IPS-11a (cell line): ENCODE measurements around the gene KBTBD6.
A peak's percentile ranks its signal among the peaks of the same experiment; 100 is the strongest.
"Not testable (repeated sequence)": the region's sequence is repeated elsewhere in the genome, so short reads cannot be mapped to it uniquely, and the experiment has no call there.

Experiments used
- H3K4me3 ChIP-seq: one replicate; pipeline ENCODE4 v1.5.1; 2013; ENCODE audit warnings: low read depth, low read length, control low read depth

KBTBD6 gene, protein sequence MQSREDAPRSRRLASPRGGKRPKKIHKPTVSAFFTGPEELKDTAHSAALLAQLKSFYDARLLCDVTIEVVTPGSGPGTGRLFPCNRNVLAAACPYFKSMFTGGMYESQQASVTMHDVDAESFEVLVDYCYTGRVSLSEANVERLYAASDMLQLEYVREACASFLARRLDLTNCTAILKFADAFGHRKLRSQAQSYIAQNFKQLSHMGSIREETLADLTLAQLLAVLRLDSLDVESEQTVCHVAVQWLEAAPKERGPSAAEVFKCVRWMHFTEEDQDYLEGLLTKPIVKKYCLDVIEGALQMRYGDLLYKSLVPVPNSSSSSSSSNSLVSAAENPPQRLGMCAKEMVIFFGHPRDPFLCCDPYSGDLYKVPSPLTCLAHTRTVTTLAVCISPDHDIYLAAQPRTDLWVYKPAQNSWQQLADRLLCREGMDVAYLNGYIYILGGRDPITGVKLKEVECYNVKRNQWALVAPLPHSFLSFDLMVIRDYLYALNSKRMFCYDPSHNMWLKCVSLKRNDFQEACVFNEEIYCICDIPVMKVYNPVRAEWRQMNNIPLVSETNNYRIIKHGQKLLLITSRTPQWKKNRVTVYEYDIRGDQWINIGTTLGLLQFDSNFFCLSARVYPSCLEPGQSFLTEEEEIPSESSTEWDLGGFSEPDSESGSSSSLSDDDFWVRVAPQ

DNA sequence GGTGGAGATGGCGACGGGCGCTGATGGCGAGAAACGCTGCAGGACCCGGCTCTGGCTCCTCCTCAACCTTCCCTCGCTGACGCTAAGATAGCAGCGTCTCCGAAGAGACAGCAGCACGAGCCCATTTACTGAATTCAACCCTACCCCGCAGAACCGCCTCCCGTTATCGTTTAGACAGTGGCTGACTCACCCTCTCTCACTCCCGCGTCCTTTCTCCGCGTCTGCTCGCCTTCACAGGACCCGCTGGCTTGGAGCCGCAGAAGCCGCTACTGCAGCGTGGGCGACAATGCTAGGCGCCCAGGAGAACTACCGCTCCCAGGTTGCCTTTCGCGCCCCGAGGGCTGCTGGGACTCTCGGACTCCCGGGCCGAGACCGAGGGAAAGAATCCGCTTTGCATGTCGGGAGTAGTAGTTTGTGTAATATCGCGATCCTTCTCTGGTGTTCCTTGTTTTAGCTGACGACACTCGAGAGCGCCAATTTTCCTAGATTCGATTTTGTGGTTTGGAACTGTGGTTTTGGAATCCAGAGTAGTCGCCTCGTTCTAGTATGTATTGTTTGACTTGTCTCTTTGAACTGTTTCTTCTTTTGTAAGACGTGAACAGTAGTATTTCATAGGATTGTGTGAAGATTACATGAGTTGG lies at the start of gene KBTBD6:
Gene KBTBD6 (minus strand): TSS at position 291 of the 641 bp plus-strand sequence. CDS start 291 bp downstream, outside the sequence.
- H3K4me3 ChIP-seq: peak within 1 kb of the TSS; percentile 91

DNA sequence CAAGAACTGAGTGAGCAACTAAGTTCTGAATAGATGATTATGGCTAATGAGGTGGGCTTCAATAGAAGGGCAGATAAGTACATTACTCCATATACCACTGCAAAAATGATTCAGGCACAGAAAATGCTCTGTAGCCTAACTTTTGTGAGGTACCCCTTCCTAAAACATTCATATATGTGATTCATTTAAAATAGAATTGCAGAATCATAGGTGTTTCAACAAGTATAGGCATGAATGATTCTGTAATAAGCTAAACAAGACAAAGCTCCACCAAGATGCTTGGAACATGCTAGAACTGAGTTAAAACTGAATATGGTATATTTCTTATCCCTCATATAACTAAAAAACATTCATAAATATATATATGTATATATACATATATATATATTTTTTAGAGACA lies 49.6 kb upstream of the KBTBD6 start:
- H3K4me3 ChIP-seq: no peak overlapping the region

DNA sequence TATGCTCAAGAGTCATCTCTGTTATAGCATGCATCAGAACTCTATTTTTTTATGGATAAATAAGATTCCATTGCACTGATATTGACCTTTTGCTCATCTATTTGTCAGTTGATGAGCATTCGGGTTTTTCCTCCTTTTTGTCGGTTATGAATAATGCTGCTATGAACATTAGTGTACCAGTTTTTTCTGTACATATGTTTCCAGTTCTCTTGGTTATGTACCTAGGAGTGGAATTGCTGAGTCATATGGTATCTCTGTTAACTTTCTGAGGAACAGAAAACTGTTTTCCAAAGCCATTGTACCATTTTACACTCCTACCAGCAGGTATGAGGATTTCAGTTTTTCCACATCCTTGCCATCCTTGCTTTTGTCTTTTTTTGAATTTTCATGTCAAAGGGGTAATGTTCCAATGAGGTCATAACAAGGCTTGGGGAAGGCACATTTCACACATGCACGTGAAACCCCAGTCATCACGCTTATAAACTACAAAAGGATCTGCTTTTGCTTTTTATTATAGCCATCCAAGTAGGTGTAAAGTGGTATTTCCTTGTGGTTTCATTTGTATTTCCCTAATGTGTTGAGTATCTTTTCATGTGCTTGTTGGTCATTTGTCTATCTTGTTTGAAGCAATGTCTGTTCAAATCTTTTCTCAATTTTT lies 47.1 kb upstream of the KBTBD6 start:
- H3K4me3 ChIP-seq: no peak overlapping the region

DNA sequence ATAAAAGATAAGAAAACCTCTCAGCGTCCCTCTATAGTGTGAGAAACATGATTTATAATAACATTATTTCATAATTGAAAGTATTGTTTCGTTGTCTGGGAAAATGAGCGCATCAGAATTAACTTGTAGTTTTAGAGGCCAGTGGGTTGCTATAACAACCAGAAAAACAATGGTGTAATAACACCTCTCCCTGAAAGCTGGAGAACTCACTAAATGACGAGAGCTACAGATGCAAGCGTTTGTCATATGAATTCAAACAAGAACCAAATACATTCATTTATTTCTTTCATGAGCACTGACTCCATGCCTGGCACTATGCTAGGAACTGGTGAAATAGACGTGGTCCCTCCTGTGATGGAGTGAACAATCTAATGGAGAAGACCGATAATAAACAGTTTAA lies 45.4 kb upstream of the KBTBD6 start:
- H3K4me3 ChIP-seq: no peak overlapping the region

DNA sequence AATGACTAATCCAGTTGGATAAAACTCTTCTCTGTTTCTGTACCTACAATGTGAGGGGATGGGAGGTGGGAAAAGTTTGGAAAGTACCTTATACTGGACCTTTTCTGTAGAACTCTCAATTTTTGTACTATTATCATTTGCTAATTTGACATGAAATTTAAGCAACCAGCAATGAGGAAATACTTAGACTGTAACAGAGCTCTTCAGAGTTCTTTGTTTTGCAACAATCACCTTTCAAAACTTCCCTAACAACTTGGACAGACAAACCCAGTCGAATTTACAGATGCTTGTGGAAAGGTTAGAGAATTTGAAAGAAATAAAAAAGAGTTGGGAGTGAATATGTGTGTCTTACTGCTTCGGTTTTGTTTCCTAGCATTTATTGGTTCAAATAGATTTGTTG lies 45.0 kb upstream of the KBTBD6 start:
- H3K4me3 ChIP-seq: no peak overlapping the region

DNA sequence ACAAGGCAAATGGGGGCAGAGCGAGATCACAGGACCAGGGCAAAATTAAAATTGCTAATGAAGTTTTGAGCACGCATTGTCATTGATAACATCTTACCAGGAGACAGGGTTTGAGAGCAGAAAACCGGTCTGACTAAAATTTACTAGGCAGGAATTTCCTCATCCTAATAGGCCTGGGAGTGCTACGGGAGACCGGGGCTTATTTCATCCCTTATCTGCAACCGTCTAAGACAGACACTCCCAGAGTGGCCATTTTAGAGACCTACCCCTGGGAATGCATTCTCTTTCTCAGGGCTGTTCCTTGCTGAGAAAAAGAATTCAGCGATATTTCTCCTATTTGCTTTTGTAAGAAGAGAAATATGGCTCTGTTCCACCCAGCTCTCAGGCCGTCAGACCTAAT lies 43.0 kb upstream of the KBTBD6 start:
- not testable (repeated sequence) for H3K4me3 ChIP-seq

DNA sequence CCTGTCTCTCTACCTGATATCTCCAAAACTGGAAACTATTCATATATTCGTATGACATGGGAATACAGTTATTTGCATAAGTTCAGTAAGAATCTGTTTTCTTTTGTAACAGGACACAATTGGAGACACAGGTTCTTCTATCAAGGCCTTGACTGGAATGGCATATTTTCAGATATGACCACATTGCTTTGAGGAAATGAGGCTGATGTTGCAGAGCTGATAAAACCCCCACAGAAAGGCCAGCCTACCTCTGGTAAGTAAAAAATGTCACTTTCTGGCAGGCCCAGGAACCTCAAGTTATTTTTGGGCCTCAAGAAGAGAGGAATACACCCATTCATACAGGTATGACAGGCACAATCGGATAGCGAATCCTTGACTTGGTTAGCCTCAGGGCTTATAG lies 29.5 kb upstream of the KBTBD6 start:
- H3K4me3 ChIP-seq: no peak overlapping the region

DNA sequence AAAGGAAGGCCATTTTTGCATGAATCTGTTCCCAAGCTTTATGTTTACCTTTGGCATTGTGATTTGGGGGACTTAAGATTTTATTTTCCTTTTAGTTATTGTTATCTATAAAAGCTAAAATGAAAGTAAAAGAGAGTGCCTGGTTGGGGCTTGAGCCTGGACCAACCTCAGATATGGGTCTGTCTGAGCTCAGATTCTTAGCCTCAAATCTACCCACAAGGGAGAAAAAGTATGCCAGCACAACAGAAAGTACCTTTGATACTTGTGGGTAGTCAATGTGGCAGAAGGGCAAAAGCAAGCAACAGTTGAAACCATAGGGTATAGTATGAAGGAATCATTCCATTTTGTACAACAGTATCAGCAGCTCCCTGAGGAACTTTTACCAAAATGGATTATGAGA lies 26.6 kb upstream of the KBTBD6 start:
- H3K4me3 ChIP-seq: no peak overlapping the region

DNA sequence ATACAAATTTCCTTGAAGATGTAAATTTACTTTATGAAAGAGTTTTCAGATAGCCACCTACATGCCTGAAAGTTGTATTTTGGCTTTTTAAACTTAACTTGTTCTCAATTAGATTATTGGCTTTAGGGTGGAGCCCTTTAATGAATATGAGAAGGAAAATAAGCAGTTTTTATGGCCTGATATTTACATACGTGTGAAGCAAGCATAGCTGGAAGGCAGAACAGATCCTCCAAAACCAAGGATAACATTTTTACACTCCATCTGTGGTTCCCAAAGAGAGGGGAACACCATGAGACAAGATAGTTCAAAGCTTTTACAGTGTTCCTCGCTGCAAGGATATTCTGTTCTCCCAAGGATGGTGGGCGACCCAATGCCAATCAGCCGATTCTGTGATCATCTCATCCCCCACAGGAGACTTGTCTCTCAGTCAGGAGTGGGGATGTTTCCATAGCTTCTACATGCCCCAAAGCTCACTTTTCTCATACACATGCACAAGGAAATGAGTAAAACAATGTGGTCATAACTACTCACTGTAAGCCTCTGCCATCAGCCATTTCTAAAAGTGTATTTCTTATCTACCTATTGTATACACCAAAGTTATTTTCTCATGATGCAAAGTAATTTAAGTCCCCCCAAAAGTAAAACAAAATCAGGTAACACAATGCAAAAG lies 24.6 kb upstream of the KBTBD6 start:
- no peak overlapping the region for H3K4me3 ChIP-seq

DNA sequence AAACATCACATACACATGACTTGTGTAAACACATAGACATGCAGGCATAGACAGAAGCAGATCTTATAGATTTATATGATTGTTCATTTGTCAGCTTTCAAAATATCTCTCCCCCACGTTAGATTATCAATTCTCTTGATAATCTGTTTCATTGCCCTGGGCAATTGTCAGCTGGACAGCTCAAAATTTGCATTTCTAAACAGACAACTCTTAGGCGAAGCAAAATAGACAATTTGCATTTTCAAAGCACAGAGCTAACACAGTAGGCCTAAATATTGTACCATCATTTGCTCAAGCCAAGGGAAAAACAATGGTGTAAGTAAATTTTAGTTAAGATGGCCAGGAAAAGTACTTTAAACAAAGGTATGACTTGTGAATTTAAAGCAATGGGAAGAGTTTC lies 24.0 kb upstream of the KBTBD6 start:
- H3K4me3 ChIP-seq: no peak overlapping the region

DNA sequence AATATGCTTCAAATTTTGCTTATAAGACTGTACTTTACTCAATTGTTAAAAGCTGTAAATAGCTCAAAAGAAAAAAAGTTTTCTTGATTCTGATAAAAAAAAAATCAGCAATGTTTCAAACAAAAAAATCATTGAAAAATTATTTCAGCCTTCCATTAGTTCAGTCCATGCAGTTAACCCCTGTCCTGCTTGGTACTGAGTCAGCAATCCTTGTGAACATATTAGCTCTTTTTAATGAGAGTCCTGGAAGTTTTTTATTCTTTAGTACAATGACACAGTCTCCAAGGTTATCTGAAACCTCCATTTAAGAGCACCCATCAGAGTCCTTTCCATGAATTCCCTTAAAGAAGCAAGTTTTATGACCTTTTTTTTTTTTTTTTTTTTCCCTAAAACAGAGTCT lies 21.4 kb upstream of the KBTBD6 start:
- H3K4me3 ChIP-seq: no peak overlapping the region

DNA sequence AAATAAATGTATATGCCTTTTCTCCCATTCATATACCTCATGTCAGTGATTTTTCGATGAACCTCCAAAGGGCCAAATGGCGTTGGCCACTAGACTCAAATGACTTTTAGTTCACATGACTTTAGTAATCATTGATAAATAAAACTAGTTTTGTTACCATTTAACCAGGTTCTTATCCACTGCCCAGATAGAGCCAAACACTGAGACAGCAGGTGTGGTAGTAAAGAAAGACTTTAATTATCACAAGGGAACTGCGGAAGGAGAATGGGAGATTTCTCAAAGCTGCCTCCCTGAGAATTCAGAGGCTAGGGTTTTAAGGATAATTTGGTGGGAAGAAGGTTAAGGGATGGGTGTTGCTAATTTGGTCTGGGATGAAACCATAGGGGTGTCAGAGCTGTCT lies 19.4 kb upstream of the KBTBD6 start:
- H3K4me3 ChIP-seq: no peak overlapping the region

DNA sequence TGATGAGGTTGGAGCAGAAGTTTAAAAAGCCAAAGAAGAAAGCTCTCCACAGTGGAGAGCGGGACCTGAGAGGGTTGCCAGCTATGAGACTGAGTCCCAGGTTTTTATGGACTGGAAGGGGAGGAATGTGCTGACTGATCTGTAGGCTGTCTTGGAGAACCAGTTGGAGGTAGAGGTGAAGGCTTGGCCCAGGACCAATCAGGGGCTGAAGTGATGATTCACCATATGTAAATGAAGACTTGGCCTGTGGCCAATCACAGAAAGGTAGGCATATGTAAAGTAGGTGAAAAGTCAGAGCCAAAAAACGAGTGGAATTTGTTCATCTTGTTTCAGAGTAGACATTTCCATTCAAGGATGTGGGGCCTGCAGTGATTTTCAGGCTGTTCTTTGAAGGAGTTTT lies 17.5 kb upstream of the KBTBD6 start:
- no peak overlapping the region for H3K4me3 ChIP-seq

DNA sequence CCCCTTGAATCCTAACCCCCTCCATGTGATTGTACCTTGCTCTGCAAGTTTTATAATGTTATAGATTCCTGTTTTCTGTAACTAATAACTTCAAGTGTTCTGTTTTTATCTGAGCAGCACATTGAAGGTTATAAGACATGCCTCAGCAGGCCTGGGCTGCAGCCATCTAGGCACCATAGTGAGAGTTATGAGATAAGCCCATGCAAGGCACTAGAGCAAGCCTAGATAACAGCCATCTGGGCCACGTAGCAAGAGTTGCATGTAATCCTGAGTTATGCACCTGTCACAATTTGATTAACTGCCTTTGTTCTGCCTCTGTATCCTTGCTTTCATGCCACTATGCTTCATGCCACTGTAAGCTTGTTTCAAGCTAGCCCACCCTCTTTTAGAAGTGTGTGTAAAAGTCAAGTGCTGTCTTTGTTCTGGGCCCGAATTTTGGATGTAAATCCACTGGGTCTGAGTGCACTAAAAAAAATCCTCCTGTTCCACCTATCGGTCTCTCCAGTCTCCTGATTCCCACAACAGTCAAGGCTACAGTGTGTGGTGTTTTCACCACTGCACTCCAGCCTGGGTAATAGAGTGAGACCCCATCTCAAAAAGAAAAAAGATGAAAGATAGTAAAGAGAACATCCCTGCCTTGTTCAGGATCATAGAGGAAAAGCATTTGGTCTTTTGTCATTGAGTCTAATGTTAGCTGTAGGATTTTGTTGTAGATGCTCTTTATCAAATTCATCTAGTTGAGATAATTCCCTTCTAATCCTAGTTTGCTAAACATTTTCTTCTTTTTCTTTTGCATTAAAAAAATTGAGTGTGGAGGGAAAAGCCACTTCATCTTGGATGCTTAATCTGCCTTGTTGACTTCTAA lies 16.0 kb upstream of the KBTBD6 start:
- no peak overlapping the region for H3K4me3 ChIP-seq

DNA sequence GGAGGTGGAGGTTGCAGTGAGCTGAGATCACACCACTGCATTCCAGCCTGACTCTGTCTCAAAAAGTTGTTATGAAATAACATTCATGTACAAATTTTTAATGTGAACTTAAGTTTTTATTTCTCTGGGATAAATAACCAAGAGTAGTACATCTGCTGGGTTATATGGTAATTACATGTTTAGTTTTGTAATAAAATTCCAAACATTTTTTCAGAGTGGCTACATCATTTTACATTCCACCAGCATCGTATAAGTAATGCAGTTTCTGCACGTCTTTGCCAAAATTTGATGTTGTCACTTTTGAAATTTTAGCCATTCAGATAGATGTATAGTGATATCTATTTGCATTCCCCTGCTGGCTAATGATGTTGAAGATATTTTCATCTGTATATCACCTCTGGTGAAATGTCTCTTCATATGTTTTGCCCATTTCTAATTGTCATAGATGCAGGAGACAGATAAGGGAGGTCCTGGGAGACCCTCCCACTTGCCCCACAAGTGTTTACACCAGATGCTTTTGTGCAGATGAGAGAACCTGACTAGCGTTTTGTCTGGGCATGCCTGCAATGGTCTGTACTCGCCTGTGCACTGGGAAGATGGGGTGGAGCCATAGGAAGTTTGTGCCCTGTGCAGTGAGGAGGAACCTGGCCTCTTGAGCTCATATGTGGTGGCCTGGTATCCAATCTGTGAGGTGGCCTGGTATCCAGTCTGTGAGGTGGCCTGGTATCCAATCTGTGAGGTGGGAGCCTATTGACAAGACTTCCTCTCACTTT lies 12.7 kb upstream of the KBTBD6 start:
- no peak overlapping the region for H3K4me3 ChIP-seq

DNA sequence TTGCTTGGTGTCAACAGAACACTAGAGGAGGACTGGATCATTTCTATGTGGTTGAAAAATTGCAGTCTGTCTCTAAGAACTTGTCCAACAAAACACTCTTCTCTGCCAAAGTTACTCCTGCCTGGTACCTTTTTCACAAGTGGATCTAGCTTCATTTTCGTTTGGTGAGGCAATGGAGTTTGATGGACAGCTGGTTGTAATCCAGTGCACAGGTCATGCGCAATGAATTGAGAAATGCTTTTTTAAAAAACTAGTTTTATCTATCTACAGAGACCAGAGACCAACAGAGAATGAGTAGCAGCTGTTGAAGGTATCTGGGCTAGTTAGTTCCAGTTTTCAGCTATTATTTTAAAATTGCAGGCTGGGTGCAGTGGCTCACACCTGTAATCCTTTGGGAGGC lies 12.0 kb upstream of the KBTBD6 start:
- H3K4me3 ChIP-seq: no peak overlapping the region

DNA sequence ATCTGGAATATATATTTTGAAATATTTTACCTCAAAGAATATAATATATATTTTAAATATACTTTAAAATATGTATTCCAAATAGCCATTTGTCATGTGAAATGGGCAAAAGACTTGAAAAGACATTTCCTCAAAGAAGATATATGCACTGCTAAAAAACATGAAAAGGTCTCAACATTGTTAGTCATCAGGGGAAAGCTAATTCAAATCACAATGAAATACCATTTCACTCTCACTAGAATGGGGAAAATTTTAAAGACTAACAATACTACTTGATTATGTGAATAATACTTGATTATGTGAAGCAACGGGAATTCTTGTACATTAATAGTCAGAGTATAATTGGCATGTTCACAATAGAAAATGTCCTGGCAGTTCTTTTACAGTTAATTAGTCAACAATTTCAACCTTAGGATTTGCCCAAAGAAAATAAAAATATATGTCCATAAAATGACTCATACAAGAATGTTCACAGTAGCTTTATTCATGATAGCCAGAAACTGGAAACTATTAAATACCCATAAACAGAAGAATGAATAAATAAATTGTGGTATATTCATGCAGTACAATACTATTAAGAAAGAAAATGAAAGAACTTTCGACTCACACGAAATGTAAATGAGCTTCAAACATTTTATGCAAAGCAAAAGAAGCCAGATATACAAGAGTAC lies 6.8 kb upstream of the KBTBD6 start:
- H3K4me3 ChIP-seq: no peak overlapping the region

DNA sequence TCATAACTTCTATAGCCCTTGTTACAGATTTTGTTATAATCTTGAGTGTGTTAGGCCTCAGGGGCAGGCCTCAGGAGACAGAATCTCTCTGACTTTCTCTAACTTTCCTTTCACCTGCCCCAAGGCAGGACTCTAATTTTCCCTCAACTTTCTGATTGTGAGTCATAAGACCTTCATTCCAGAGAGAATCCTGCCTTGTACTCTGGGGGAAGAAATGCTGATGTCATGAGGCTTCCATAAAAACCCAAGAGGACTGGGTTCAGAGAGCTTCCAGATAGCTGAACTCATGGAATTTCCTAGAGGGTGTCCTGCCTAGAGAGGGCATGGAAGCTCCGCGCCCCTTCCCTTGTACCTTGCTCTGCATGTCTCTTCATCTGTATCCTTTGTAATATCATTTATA lies 5.3 kb upstream of the KBTBD6 start:
- no peak overlapping the region for H3K4me3 ChIP-seq

DNA sequence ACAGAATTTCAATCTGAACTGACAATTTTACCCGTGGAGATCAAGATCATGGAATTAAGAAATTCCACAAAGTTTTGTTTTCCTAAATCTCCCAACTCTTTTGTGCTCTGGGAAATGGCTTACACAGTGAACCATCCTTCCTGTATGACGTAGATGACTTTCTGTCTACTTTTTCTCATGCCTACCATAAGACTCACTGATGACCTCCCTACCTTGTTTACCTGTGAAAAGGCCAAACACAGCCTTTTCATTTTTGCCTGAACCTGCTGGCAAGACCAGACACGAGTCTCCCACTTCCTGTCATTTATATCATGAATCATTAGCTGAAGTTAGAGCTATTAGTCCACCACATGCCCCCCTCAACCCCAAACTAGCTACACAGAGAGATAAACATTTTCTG lies 4.6 kb upstream of the KBTBD6 start:
- no peak overlapping the region for H3K4me3 ChIP-seq
